Endodermal cell (in vitro differentiated cells): ENCODE data around the gene USF1. TPM values are rescaled to one million over a fixed set of nuclear protein-coding genes. Genes with fewer than 3 reads are reported as not detected.

Experiments
- DNase-seq: peaks from one replicate; pipeline ENCODE4 v3.0.0-alpha.2; 2017
- H3K27ac ChIP-seq: 2 replicates; pipeline ENCODE4 v1.5.1; 2013; ENCODE audit warnings: mild to moderate bottlenecking, low read depth, low read length, moderate library complexity
- H3K27me3 ChIP-seq: 2 replicates; pipeline ENCODE4 v1.6.1; 2013; ENCODE audit warnings: mild to moderate bottlenecking, low read length, moderate library complexity; ENCODE audit not compliant: insufficient read depth, control insufficient read depth, poor library complexity, severe bottlenecking
- H3K36me3 ChIP-seq: 2 replicates; pipeline ENCODE4 v1.7.0; 2013; ENCODE audit warnings: mild to moderate bottlenecking, low read length, moderate library complexity; ENCODE audit not compliant: control insufficient read depth, insufficient read depth
- H3K4me1 ChIP-seq: one replicate; pipeline ENCODE4 v1.7.0; 2013; ENCODE audit warnings: low read length; ENCODE audit not compliant: control insufficient read depth, insufficient read depth
- H3K4me3 ChIP-seq: 2 replicates; pipeline ENCODE4 v1.5.1; 2013; ENCODE audit warnings: mild to moderate bottlenecking, low read length, moderate library complexity
- H3K9ac ChIP-seq: 2 replicates; pipeline ENCODE4 v1.6.1; 2013; ENCODE audit warnings: mild to moderate bottlenecking, low read length, moderate library complexity; ENCODE audit not compliant: poor library complexity, severe bottlenecking; ENCODE audit errors: extremely low read depth
- H3K9me3 ChIP-seq: 2 replicates; pipeline ENCODE4 v1.6.1; 2013; ENCODE audit warnings: mild to moderate bottlenecking, low read length, moderate library complexity; ENCODE audit not compliant: control insufficient read depth
- H3K27ac Mint-ChIP-seq: 2 replicates; pipeline ENCODE4 v1.8.0; 2020; ENCODE audit warnings: mixed read lengths
- H3K27me3 Mint-ChIP-seq: 2 replicates; pipeline ENCODE4 v1.8.0; 2021; ENCODE audit warnings: mild to moderate bottlenecking, mixed read lengths; ENCODE audit not compliant: insufficient read depth
- H3K36me3 Mint-ChIP-seq: 2 replicates; pipeline ENCODE4 v1.8.0; 2020; ENCODE audit warnings: low read depth, mixed read lengths
- H3K4me1 Mint-ChIP-seq: 2 replicates; pipeline ENCODE4 v1.8.0; 2020; ENCODE audit warnings: mixed read lengths
- H3K4me3 Mint-ChIP-seq: 2 replicates; pipeline ENCODE4 v1.8.0; 2020; ENCODE audit warnings: mild to moderate bottlenecking, moderate library complexity, mixed read lengths
- H3K9me3 Mint-ChIP-seq: 2 replicates; pipeline ENCODE4 v1.8.0; 2020; ENCODE audit warnings: mild to moderate bottlenecking, mixed read lengths
- CTCF ChIP-seq: fragments of 200-600 bp; sonication (generic); conservative IDR thresholded peaks from 2 replicates; pipeline ENCODE4 v1.5.0; 2021; ENCODE audit warnings: antibody characterized with exemption, mild to moderate bottlenecking
- WGBS, 2 experiments: methylation state at CpG; one replicate each; pipeline versions ENCODE4 v1.1.5 to v1.1.7; 2013; ENCODE audit warnings: missing lambda C conversion rate in 2 of 2, mixed read lengths in 1 of 2; ENCODE audit not compliant: insufficient coverage in 1 of 2, insufficient read length in 1 of 2; 5-methylcytosine and 5-hydroxymethylcytosine counted together
- total RNA-seq, 2 donors: library from RNA; stranded (reverse); fragmentation: NEBNext Ultra II Directional in 1 of 2; extraction: Animal tissue kit (Norgen Biotek cat#: 25700) in 1 of 2; gene quantifications; 2 replicates in 1 of 2; 3 replicates in 1 of 2; pipeline ENCODE4 v1.2.1, GENCODE V29; 2021

The USF1 gene
- total RNA-seq, 2 donors from 2014 or later = 55.5 to 57.3 TPM

- H3K27ac Mint-ChIP-seq = peak overlapping the region; percentile 37
- no peaks in the 10 kb centered on the region for H3K36me3 ChIP-seq
These were observed 26.2 kb upstream of the USF1 start for GRCh38 chr1:161071886-161072371.

GRCh38 chr1:161070761-161071160 lies 25.0 kb upstream of the USF1 start:
- H3K4me1 Mint-ChIP-seq = peaks cover 11% of the 10 kb centered on the region
- Histone ChIP-seq H3K27me3 (no peaks in the 10 kb centered on the region), H3K9ac (no peak overlapping the region), H3K4me1 (no peaks in the 10 kb centered on the region), H3K4me3 (no peak overlapping the region), H3K27ac (no peak overlapping the region), H3K36me3 (no peaks in the 10 kb centered on the region), H3K9me3 (no peaks in the 10 kb centered on the region)
- no peak overlapping the region for H3K27ac Mint-ChIP-seq
- DNase-seq = no peak
- no peaks in the 10 kb centered on the region for H3K9me3 Mint-ChIP-seq
- WGBS, 2 experiments = 97 to 100% methylated on average over 3 to 4 of the region's 4 CpGs
- no peak overlapping the region for H3K4me3 Mint-ChIP-seq
- TF ChIP-seq CTCF = no peak
- no peaks in the 10 kb centered on the region for H3K36me3 Mint-ChIP-seq
- H3K27me3 Mint-ChIP-seq = no peaks in the 10 kb centered on the region

More at GRCh38 chr1:161071886-161072371, 26.2 kb upstream of the USF1 start:
- peaks cover 11% of the 10 kb centered on the region for H3K4me1 Mint-ChIP-seq
- H3K4me3 Mint-ChIP-seq = no peak overlapping the region
- H3K27ac ChIP-seq = no peak overlapping the region
- no peak overlapping the region for H3K9ac ChIP-seq
- TF ChIP-seq CTCF = peak; percentile 90
- H3K9me3 Mint-ChIP-seq = no peaks in the 10 kb centered on the region
- peak; percentile 90 for DNase-seq
- no peaks in the 10 kb centered on the region for H3K27me3 ChIP-seq
- no peaks in the 10 kb centered on the region for H3K9me3 ChIP-seq
- H3K4me3 ChIP-seq = no peak overlapping the region
- no peaks in the 10 kb centered on the region for H3K4me1 ChIP-seq
- WGBS, 2 experiments = 71 to 85% methylated on average over 6 to 9 of the region's 9 CpGs
- no peaks in the 10 kb centered on the region for H3K36me3 Mint-ChIP-seq
- H3K27me3 Mint-ChIP-seq = no peaks in the 10 kb centered on the region

- no peak within 1 kb of the TSS for H3K27ac Mint-ChIP-seq
These were observed 24.0 kb upstream of the USF1 start, which contains the start of gene ARHGAP30 for GRCh38 chr1:161069731-161070270. TSS of gene ARHGAP30 (minus strand) at chr1:161069891. CDS start at chr1:161069624, 267 bp downstream.

More at GRCh38 chr1:161069731-161070270, 24.0 kb upstream of the USF1 start, which contains the start of gene ARHGAP30:
- no peak for TF ChIP-seq CTCF
- Histone ChIP-seq H3K27me3 (no peaks in the 10 kb centered on the region), H3K4me3 (no peak within 1 kb of the TSS), H3K9ac (no peak within 1 kb of the TSS), H3K4me1 (no peaks in the 10 kb centered on the region), H3K36me3 (no peaks in the 10 kb centered on the region), H3K27ac (no peak within 1 kb of the TSS), H3K9me3 (no peaks in the 10 kb centered on the region)
- no peaks in the 10 kb centered on the region for H3K36me3 Mint-ChIP-seq
- H3K9me3 Mint-ChIP-seq = no peaks in the 10 kb centered on the region
- WGBS, 2 experiments = 91 to 95% methylated on average over 6 to 9 of the region's 9 CpGs
- no peaks in the 10 kb centered on the region for H3K27me3 Mint-ChIP-seq
- H3K4me1 Mint-ChIP-seq = peaks cover 11% of the 10 kb centered on the region
- peak; percentile 70 for DNase-seq
- no peak within 1 kb of the TSS for H3K4me3 Mint-ChIP-seq
